ENCODE measurements around the gene CALU. TPM values are rescaled to one million over a fixed set of nuclear protein-coding genes. Genes with fewer than 3 reads are reported as not detected.
A peak's percentile ranks its signal among the peaks of the same experiment; 100 is the strongest.

CALU gene
- total RNA-seq, 1 donor from 2014 or later: 261 TPM

- no peak for DNase-seq
Measured at GRCh38 chr7:128785738-128786137, 46.6 kb downstream of the CALU start.

DNA sequence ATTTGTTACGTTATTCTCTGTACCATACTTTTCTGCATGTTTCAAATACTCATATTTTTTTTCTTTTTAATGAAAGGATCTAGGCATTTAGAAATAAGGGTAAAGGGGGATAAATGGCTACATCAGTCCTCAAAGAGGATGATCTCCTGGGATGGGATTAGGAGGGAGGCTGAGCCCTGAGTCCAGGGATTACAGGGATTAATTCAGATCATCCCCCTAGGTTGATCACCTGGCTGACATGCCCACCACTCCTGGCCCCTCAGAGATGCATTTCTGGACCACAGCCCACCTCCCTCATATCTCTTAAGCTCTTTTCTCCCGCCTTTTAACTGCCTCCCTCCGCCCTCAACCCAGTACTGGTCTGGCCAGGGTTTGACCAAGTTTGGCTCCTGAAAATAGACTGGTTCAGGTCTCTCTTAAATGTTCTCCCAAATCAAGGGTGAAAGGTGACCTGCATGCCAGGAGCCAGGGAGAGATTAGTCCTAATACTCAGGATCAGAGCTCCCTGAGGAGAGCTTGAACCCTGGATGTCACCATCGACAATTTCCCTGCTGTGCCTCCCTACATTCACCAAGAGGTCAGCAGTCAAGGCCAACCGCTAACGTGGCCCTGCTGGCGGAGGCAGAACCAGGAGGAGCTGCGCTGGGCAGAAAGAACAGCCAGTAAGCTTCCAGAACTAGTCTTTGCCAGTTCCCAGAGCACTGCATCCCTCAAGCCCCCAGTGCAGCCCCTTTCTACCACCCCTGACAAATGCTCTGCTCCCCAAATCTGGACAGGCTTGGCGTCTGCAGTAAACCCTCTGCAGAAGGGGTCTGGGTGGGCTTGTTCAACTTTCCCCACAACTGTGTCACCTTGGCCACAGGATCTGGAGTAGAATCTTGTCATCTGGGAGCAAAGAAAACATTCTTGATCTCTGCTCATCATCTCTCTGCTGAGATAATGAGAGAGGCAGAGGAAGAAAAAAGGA, 49.6 kb downstream of the CALU start:
- DNase-seq: no peak

DNA sequence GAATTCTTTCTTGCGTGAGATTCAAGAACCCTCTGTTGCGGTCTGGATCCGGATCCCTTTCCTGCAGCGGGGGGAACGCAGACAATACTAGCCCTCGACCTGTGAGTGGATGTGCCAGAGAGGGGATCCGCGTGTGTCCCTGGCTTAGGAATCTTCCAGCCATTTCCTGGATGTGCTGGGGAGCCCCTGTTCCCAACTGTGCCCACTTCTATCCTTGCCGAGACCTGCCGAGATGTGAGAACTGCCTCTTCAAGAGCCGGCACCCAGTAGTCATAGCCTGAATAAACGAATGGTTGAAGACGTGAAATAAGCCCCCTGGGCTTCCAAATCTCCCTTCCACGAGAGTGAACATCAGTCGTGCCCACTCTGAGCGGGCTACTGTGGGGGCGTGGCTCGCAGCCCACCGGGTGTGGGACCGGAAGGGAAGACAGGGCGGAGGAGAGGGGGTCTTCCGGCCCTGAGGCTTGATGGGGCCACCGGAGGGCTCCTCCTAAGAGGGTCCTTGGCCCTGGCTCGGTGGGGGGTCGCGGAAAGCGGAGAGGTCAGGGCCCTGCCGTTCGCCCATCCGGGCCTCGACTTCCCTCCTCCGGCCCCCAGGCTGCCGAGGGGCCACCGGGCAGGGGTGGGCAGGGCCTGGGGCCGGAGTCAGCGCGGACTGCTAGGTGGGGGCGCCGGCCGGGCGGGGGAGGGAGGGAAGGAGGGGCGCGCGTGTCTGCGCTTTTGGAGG, 51.3 kb downstream of the CALU start:
- no peak for DNase-seq

- DNase-seq: peak; percentile 75
Measured at GRCh38 chr7:128791121-128791971, 52.2 kb downstream of the CALU start, which contains the start of gene CCDC136. Gene CCDC136, plus strand, starts transcription at chr7:128791968. Its CDS starts 444 bp downstream, at chr7:128792412.

DNA sequence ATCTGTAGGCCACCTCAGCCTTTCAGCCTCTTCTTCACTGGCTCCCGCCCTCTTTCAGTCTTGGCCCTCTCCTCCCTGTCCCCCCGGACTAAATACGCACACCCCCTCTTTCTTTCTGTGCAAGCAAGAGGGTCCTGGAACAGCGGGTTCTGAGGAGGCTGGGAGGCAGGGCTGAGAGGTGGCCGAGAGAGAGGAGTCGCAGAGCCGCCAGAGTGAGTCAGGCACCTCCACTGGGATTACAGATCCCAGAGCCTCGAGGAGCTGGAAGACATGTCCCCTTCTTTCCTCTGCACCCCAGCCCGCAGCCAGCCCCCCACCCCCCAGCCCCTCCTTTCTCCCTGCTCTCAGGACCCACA, 52.8 kb downstream of the CALU start:
- DNase-seq: peak; percentile 23

DNA sequence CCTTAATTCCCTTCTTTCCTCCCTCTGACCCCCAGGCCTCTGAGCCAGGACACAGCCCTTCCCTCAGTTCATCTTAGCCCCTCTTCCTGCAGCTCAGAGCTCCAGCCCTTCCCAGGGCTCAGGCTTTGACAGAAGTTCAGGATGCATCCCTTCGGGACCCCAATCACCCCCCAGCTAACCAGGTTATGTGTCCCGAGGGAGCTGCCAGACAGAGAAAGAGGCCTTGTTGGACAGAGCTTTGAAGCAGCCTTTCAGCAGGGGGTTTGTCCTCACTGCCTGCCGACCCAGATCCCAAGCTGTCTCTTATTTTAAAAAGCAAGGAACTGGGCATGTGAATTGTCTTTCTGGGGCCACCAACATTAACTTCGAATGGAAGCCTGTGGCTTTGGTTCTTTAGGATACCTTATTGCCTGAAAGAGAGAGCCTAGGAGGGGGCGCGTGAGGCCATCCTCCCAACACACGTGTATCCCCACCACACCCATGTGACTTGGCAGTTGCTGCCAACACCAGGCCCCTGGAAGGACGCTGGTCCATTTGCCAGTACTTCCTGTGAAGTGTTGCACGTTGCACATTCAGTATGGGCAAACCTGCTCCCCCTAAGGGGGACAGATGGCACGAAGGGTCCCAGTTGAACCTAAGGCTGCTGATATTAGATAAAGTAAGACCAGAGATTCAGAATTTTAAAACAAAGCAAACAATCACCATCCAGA, 53.5 kb downstream of the CALU start:
- DNase-seq: peak; percentile 45

DNA sequence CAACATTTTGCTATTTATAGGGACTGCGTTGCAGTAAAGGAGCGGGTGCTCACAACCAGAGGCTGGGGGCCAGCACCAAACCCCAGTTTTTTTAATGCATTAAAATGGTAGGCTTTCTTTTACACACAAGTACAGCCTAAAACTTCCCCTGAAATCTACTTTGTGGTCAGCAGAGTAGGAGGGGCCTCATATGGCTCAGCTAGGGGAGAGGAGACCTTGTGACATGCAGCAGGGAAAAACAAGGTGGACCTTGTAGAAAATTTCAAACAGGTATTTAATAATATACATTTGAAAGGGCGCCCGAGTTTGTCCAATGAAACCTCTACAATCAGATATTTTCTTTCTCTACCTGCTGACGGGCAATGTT, 54.0 kb downstream of the CALU start:
- no peak for DNase-seq

DNA sequence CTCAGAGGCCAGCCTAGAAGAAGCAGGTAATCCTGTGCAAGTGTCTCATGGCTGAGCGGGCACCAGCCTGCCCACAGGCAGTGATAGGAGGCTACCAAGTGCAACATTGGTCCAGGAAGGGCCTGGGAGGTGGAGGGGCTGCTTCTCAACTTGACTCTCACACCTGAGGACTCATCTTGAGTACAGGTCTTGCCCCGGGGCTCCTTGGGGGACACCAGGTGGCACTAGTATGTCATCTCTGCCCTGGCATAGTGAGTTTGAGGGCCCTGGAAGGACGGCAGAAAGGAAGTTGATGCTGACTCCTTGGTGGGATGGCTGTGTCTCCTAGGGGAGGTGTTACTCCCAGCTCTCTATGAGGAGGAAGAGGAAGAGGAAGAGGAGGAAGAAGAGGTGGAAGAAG, 54.9 kb downstream of the CALU start:
- DNase-seq: no peak

DNA sequence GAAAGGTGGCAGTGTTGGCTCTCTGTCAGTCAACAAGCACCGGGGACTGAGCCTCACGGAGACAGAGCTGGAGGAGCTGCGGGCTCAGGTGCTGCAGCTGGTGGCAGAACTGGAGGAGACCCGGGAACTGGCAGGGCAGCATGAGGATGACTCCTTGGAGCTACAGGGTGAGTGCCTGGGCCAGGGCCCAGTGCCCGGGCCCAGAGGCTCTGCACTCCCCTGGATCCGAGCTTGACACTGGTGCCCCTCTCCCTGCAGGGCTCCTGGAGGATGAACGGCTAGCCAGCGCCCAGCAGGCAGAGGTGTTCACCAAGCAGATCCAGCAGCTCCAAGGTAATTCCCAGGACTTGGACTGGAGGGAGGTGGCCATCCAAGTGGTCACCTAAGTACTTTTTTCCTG, 55.3 kb downstream of the CALU start:
- no peak for DNase-seq

GRCh38 chr7:128795129-128795528, 56.0 kb downstream of the CALU start:
- DNase-seq: no peak

- peak; percentile 64 for DNase-seq
Measured at GRCh38 chr7:128796327-128796726, 57.2 kb downstream of the CALU start.

GRCh38 chr7:128799451-128799850, 60.3 kb downstream of the CALU start:
- DNase-seq: no peak

GRCh38 chr7:128800567-128800966, 61.4 kb downstream of the CALU start:
- no peak for DNase-seq

DNA sequence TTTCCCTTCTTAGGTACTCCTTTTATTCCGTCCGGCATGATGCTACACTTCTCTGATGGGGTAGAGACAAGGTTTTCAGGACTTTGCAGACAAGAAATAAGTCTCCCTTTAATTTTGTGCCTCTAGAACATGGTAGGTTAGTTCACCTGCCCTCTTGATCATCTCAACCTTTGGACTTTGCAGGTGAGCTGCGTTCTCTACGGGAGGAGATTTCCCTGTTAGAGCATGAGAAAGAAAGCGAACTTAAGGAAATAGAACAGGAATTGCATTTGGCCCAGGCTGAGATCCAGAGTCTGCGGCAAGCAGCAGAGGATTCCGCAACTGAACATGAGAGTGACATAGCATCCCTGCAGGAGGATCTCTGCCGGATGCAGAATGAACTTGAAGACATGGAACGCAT, 61.8 kb downstream of the CALU start:
- no peak for DNase-seq

- no peak for DNase-seq
Measured at GRCh38 chr7:128801667-128802418, 62.7 kb downstream of the CALU start.

- no peak for DNase-seq
Measured at GRCh38 chr7:128804484-128804883, 65.3 kb downstream of the CALU start.

GRCh38 chr7:128805225-128805624, 66.1 kb downstream of the CALU start:
- DNase-seq: no peak

- DNase-seq: peak; percentile 83
Measured at GRCh38 chr7:128807191-128807590, 68.0 kb downstream of the CALU start.

DNA sequence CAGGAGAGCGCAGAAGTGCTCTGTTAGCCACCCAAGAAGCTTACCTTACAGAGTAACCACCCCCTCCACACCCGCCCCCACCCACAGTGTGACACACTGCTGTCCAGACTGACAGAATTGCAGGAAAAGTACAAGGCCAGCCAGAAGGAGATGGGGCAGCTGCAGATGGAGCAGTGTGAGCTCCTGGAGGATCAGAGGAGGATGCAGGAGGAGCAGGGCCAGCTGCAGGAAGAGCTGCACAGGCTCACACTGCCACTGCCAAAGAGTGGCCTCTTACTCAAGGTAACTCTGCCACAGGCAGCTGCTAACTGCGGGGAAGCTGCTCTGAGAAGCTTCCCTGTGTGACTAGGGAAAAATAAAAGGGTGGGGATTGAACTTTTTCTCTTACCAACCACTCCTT, 70.2 kb downstream of the CALU start:
- no peak for DNase-seq

DNA sequence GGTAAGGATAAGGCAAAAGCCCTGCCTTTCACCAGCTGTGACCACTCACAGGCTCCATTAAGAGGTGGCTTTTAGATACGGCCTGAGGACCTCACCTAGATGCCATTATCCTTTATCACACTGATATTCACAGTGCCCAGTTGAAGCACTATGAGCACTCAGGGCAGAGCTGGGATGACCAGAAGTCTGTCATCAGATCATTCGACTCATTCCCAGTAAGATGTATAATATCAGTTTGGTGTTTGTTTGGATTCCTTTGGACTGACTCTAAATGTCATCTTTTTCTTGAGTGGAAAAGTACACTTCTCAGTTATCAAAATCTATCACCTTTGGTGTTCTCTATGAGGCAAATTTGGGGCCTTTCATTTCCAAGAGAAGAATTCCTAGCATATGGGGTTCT, 71.3 kb downstream of the CALU start:
- no peak for DNase-seq

GRCh38 chr7:128810997-128811396, 71.8 kb downstream of the CALU start:
- DNase-seq: no peak

Measured in tongue (tissue), 2 donors.